ENCODE data around the gene NARF. TPM values are rescaled to one million over a fixed set of nuclear protein-coding genes. Genes with fewer than 3 reads are reported as not detected.

Gene NARF
- polyA plus RNA-seq, 2 of the 4 experiments (the other 2 are of a cell fraction), result 51.2 to 89.6 TPM

GRCh38 chr17:82435103-82435502, 23.4 kb upstream of the NARF start:
- Histone ChIP-seq H3K27ac (no peak overlapping the region), H3K9me3 (no peaks in the 10 kb centered on the region), H3K4me3 (no peak overlapping the region), H3K4me2 (no peak overlapping the region), H3K4me1 (no peaks in the 10 kb centered on the region)
- ChIA-PET POLR2A (no interaction called here), CTCF (interaction anchor here (0.6 to 4.9 kb wide), 3 partner anchors 10 to 139 kb away, joined by 3 to 21 read pairs (median 6); no protein-coding TSS in a partner anchor)
- no peak for ATAC-seq
- no peak for DNase-seq (ENCODE audit: low read depth in 1 of 2, low spot score in 1 of 2)
- no peak for TF ChIP-seq BHLHE40 (IDR thresholded peaks at IDR 0.05; ENCODE audit: low read depth, low read length)
- TF ChIP-seq RFX5 (IDR thresholded peaks at IDR 0.05), result no peak
- TF ChIP-seq ZSCAN20 (CRISPR knock-in tag; IDR thresholded peaks at IDR 0.05), result no peak
- WGBS (ENCODE audit: missing lambda C conversion rate), result 67% methylated on average over 12 of the region's 12 CpGs
- FAIRE-seq, result no peak

DNA sequence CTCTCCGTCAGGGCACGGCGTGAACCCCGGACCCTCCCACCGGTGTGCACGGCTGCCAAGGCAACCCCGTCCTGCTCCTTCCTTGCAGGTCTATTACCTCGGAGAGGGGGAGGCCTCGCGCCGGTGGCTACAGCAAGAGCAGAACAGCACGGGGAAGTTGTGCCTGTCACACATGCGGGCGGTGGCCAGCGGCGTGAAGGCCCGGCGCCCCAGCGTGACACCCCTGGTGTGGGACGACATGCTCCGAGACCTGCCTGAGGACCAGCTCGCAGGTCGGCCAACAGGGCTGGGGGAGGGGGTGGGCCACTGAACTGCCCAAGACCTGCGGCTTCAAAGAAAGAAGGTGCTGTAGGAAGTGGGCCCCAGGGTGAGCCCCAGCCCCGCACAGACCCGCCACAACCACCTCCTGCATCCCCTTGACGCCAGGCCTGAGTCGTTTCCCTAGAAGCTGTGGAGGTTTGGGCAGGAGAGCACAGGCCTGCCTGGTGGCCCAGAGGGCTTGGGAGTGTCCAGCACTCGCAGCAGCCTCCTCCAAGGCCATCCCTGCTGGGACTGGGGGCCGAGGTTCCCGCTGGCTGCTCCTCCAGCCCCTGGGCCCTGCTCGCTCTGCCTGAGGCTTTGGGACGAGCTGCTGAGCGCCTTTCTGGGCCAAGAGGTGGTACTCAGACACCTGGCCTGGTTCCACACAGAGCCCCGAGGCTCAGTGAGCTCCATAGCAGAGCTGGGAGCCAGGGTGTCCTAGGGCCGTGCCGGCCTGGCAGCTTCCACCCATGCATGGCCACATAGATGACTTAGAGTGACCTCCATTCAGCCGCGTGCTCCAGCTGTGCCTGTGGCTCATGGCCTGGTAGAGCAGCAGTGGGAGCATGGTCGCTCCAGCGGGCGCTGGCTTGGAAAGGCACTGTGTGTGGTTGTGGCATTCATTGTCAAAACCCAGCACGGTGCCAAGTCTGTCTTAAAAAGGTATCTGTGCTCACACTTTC, 22.6 kb upstream of the NARF start:
- CTCF ChIA-PET, result interaction anchor here (0.8 to 4.9 kb wide), 4 partner anchors 11 to 193 kb away, joined by 3 to 21 read pairs (median 4); no protein-coding TSS in a partner anchor
- FAIRE-seq, result no peak
- no peaks in the 10 kb centered on the region for H3K4me1 ChIP-seq
- no peak for DNase-seq (ENCODE audit: low read depth in 1 of 2, low spot score in 1 of 2)
- no peak overlapping the region for H3K4me2 ChIP-seq
- H3K9me3 ChIP-seq, result no peaks in the 10 kb centered on the region
- peak; percentile 1 to 4; a peak in 2 of 6 replicates for ATAC-seq
- no peak for TF ChIP-seq SREBF2 (IDR thresholded peaks at IDR 0.05)
- no peak for TF ChIP-seq ZNF302 (CRISPR knock-in tag; IDR thresholded peaks at IDR 0.05)
- no peak for TF ChIP-seq MAFK (IDR thresholded peaks at IDR 0.05; ENCODE audit: partially characterized antibody)
- TF ChIP-seq HOXA7 (CRISPR knock-in tag; IDR thresholded peaks at IDR 0.05), result no peak
- TF ChIP-seq RFX5 (IDR thresholded peaks at IDR 0.05), result no peak
- no peak for TF ChIP-seq EHF (CRISPR knock-in tag; IDR thresholded peaks at IDR 0.05)
- no peak for TF ChIP-seq EP300 (IDR thresholded peaks at IDR 0.05)
- no peak for TF ChIP-seq RARB (CRISPR knock-in tag; IDR thresholded peaks at IDR 0.05)
- TF ChIP-seq, protein P1, sequence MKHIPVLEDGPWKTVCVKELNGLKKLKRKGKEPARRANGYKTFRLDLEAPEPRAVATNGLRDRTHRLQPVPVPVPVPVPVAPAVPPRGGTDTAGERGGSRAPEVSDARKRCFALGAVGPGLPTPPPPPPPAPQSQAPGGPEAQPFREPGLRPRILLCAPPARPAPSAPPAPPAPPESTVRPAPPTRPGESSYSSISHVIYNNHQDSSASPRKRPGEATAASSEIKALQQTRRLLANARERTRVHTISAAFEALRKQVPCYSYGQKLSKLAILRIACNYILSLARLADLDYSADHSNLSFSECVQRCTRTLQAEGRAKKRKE (CRISPR knock-in tag; IDR thresholded peaks at IDR 0.05; ENCODE audit: low read depth), result no peak
- no peak for TF ChIP-seq CBX2 (IDR thresholded peaks at IDR 0.05; ENCODE audit: borderline replicate concordance, low read depth)
- TF ChIP-seq TP53 (CRISPR knock-in tag; IDR thresholded peaks at IDR 0.05), result no peak
- no peak for TF ChIP-seq HMGXB4 (CRISPR knock-in tag; IDR thresholded peaks at IDR 0.05; ENCODE audit: borderline replicate concordance)
- no peak for TF ChIP-seq MAX (IDR thresholded peaks at IDR 0.05)
- TF ChIP-seq KDM5A (IDR thresholded peaks at IDR 0.05), result no peak
- TF ChIP-seq HOXB5 (CRISPR knock-in tag; IDR thresholded peaks at IDR 0.05), result no peak
- no peak for TF ChIP-seq RNF2 (IDR thresholded peaks at IDR 0.05; ENCODE audit: borderline replicate concordance, low read depth)
- POLR2A ChIA-PET, result no interaction called here
- no peak overlapping the region for H3K27ac ChIP-seq
- H3K4me3 ChIP-seq, result no peak overlapping the region
- 91% methylated on average over 43 of the region's 43 CpGs for WGBS (ENCODE audit: missing lambda C conversion rate)

- 93% methylated on average over 32 of the region's 36 CpGs for WGBS (ENCODE audit: missing lambda C conversion rate)
- H3K27ac ChIP-seq, result no peak overlapping the region
- FAIRE-seq (no peak), ATAC-seq (peak; percentile 4 to 12; a peak in 2 of 6 replicates), DNase-seq (ENCODE audit: low read depth in 1 of 2, low spot score in 1 of 2) (no peak)
- no peak overlapping the region for H3K4me2 ChIP-seq
- POLR2A ChIA-PET, result no interaction called here
- H3K4me1 ChIP-seq, result no peaks in the 10 kb centered on the region
- no peaks in the 10 kb centered on the region for H3K9me3 ChIP-seq
- CTCF ChIA-PET, result interaction anchor here (0.9 to 4.9 kb wide), 2 partner anchors 12 to 116 kb away, joined by 3 to 21 read pairs; no protein-coding TSS in a partner anchor
- H3K4me3 ChIP-seq, result no peak overlapping the region
- TF ChIP-seq CHD4 (IDR thresholded peaks at IDR 0.05; ENCODE audit: borderline replicate concordance) (no peak), HMGXB4 (CRISPR knock-in tag; IDR thresholded peaks at IDR 0.05; ENCODE audit: borderline replicate concordance) (no peak), ELK1 (IDR thresholded peaks at IDR 0.05; ENCODE audit: low read depth, low read length) (no peak), RARB (CRISPR knock-in tag; IDR thresholded peaks at IDR 0.05) (no peak), POLR2A (IDR thresholded peaks at IDR 0.05; ENCODE audit: low read length) (no peak), JUNB (IDR thresholded peaks at IDR 0.05) (no peak), CBX2 (IDR thresholded peaks at IDR 0.05; ENCODE audit: borderline replicate concordance, low read depth) (no peak), HOXB13 (CRISPR knock-in tag; IDR thresholded peaks at IDR 0.05; ENCODE audit: low read depth) (no peak), CHD2 (IDR thresholded peaks at IDR 0.05; ENCODE audit: low read length, partially characterized antibody) (no peak), EP300 (IDR thresholded peaks at IDR 0.05) (no peak)
Observed at GRCh38 chr17:82436601-82437324, 21.8 kb upstream of the NARF start.
